ENCODE measurements around the gene GNG7. TPM values are rescaled to one million over a fixed set of nuclear protein-coding genes. Genes with fewer than 3 reads are reported as not detected.
A peak's percentile ranks its signal among the peaks of the same experiment; 100 is the strongest.

The GNG7 gene
- total RNA-seq, 1 experiment from 2014 or later: 7.7 TPM

DNA sequence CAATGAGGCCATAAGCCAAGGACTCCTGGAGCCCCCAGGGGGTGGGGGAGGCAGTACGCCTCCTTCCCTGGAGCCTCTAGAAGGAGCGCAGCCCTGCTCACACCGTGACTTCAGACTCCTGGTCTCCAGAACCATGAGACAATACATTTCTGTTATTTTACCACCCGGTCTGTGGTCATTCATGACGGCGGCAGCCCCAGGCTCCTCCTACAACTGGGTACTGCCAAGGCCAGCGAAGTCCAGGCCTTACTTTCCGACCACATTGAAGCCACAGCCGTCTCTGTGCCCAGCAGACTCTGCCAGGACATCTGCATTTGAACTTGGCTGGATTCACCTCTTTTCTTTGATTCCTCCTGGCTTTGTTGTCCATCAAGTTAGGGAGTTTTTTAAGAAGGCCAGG, 10.5 kb downstream of the GNG7 start:
- Mint-ChIP-seq H3K36me3 (ENCODE audit: insufficient read depth in 1 of 3, low read depth in 3 of 3) (no peaks in the 10 kb centered on the region), H3K4me1 (no peaks in the 10 kb centered on the region), H3K27ac (0 out of 7 replicates have a peak overlapping the region, but pooled peaks of 1 of the 3 experiments have one; percentile 35), H3K4me3 (no peak overlapping the region), H3K27me3 (ENCODE audit: low read depth) (peaks cover 2% of the 10 kb centered on the region; the same call in 1 of the 2 replicates), H3K9me3 (no peaks in the 10 kb centered on the region)
- H4K5ac ChIP-seq (ENCODE audit: insufficient read length, low read depth, low read length): no peak overlapping the region
- no peak overlapping the region for H2AFZ ChIP-seq (ENCODE audit: low read length)
- H3K56ac ChIP-seq (ENCODE audit: insufficient read length, low read depth, low read length): no peak overlapping the region
- H3K4ac ChIP-seq (ENCODE audit: low read depth, low read length): no peak overlapping the region
- no peaks in the 10 kb centered on the region for H4K20me1 ChIP-seq (ENCODE audit: control insufficient read depth, insufficient read depth, insufficient read length)
- no peak overlapping the region for H3K4me2 ChIP-seq (ENCODE audit: insufficient read depth, insufficient read length, low read length)
- no peak overlapping the region for H3K18ac ChIP-seq (ENCODE audit: insufficient read length, low read depth, low read length)
- WGBS (ENCODE audit: extremely low coverage, insufficient read length, low lambda C conversion rate): no CpG with 5 or more reads among the region's 9 CpGs
- no peak overlapping the region for H3K14ac ChIP-seq (ENCODE audit: insufficient read depth, low read length)
- H3K79me1 ChIP-seq (ENCODE audit: insufficient read depth, low read depth, low read length, poor library complexity, severe bottlenecking): no peaks in the 10 kb centered on the region
- no peak overlapping the region for H2AK5ac ChIP-seq (ENCODE audit: insufficient read length, low read length)
- H4K91ac ChIP-seq (ENCODE audit: insufficient read length, low read depth, low read length): no peak overlapping the region
- no peak overlapping the region for H2BK5ac ChIP-seq (ENCODE audit: insufficient read length, low read length)
- no peak overlapping the region for H3K23ac ChIP-seq (ENCODE audit: insufficient read length, low read depth, low read length)
- H2BK120ac ChIP-seq (ENCODE audit: low read depth, low read length, poor library complexity, severe bottlenecking): no peak overlapping the region
- no peak overlapping the region for H2BK20ac ChIP-seq (ENCODE audit: low read depth, low read length, poor library complexity, severe bottlenecking)
- DNase-seq: no peak
- TF ChIP-seq, protein P1, sequence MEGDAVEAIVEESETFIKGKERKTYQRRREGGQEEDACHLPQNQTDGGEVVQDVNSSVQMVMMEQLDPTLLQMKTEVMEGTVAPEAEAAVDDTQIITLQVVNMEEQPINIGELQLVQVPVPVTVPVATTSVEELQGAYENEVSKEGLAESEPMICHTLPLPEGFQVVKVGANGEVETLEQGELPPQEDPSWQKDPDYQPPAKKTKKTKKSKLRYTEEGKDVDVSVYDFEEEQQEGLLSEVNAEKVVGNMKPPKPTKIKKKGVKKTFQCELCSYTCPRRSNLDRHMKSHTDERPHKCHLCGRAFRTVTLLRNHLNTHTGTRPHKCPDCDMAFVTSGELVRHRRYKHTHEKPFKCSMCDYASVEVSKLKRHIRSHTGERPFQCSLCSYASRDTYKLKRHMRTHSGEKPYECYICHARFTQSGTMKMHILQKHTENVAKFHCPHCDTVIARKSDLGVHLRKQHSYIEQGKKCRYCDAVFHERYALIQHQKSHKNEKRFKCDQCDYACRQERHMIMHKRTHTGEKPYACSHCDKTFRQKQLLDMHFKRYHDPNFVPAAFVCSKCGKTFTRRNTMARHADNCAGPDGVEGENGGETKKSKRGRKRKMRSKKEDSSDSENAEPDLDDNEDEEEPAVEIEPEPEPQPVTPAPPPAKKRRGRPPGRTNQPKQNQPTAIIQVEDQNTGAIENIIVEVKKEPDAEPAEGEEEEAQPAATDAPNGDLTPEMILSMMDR (conservative IDR thresholded peaks at IDR 0.05): no peak
- H3K23me2 ChIP-seq (ENCODE audit: insufficient read length, low read depth, low read length, poor library complexity, severe bottlenecking): no peaks in the 10 kb centered on the region
- no peak overlapping the region for H3K27ac ChIP-seq (ENCODE audit: insufficient read length, low read depth, low read length)
- no peaks in the 10 kb centered on the region for H3K79me2 ChIP-seq (ENCODE audit: insufficient read depth, low read length)
- H3T11ph ChIP-seq (ENCODE audit: low read length): no peak overlapping the region
- no peak overlapping the region for H2BK15ac ChIP-seq (ENCODE audit: low read depth, low read length)
- H3K9me3 ChIP-seq (ENCODE audit: control insufficient read depth, low read depth, low read length): no peaks in the 10 kb centered on the region
- H3K27me3 ChIP-seq (ENCODE audit: insufficient read depth, low read length): no peaks in the 10 kb centered on the region
- H4K8ac ChIP-seq (replicated peaks; ENCODE audit: insufficient read length, low read depth, low read length): no peak overlapping the region
- H3K4me1 ChIP-seq (ENCODE audit: insufficient read depth, low read length): no peaks in the 10 kb centered on the region
- no peak overlapping the region for H2BK12ac ChIP-seq (ENCODE audit: insufficient read length, low read depth, low read length)
- H3K9ac ChIP-seq (ENCODE audit: extremely low read depth, insufficient read length, low read length): no peak overlapping the region
